Measurements from ENCODE around the gene TEX48.

DNA sequence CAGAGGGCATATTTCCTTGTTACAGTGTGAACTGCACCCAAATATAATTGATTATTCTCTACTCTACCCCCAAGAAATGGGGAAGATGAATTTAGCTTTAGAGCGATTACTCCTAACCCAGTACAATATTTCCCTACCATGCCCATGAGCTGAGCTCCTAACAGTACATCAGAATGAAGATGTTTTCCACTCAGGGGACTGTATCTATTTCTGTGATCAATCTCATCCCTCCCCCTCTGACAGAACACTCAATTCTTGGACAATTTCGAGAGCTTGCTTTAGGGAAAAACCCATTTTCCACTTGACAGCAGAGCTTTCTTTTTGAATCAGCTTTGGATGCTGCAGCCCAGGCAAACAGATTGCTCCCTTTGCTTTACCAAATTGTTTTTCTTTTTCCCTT, 24.7 kb upstream of the TEX48 start:
- TF ChIP-seq, protein P1, sequence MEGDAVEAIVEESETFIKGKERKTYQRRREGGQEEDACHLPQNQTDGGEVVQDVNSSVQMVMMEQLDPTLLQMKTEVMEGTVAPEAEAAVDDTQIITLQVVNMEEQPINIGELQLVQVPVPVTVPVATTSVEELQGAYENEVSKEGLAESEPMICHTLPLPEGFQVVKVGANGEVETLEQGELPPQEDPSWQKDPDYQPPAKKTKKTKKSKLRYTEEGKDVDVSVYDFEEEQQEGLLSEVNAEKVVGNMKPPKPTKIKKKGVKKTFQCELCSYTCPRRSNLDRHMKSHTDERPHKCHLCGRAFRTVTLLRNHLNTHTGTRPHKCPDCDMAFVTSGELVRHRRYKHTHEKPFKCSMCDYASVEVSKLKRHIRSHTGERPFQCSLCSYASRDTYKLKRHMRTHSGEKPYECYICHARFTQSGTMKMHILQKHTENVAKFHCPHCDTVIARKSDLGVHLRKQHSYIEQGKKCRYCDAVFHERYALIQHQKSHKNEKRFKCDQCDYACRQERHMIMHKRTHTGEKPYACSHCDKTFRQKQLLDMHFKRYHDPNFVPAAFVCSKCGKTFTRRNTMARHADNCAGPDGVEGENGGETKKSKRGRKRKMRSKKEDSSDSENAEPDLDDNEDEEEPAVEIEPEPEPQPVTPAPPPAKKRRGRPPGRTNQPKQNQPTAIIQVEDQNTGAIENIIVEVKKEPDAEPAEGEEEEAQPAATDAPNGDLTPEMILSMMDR (IDR thresholded peaks at IDR 0.05) = no peak
- no peak for TF ChIP-seq POLR2A (IDR thresholded peaks at IDR 0.05)

Data from right lobe of liver (tissue), 4 donors.